Fibroblast of villous mesenchyme (primary cell): ENCODE data around the gene PARM1. TPM values are rescaled to one million over a fixed set of nuclear protein-coding genes. Genes with fewer than 3 reads are reported as not detected.

Source experiments
- DNase-seq: peaks from one replicate; pipeline ENCODE4 v3.0.0-alpha.2; 2010; ENCODE audit warnings: low read depth
- H3K4me3 ChIP-seq: 2 replicates; pipeline ENCODE4 v1.5.1; 2011; ENCODE audit warnings: low read depth, mild to moderate bottlenecking, low read length
- CTCF ChIP-seq: IDR thresholded peaks from 2 replicates; pipeline ENCODE4 v1.5.1; 2012; ENCODE audit warnings: low read depth, mild to moderate bottlenecking, low read length; ENCODE audit not compliant: insufficient read depth
- total RNA-seq: library from RNA; depleted of rRNA; stranded (reverse); fragments of >200 nt; gene quantifications from 2 replicates; pipeline ENCODE4 v1.2.3, GENCODE V29; 2012

PARM1 gene, protein sequence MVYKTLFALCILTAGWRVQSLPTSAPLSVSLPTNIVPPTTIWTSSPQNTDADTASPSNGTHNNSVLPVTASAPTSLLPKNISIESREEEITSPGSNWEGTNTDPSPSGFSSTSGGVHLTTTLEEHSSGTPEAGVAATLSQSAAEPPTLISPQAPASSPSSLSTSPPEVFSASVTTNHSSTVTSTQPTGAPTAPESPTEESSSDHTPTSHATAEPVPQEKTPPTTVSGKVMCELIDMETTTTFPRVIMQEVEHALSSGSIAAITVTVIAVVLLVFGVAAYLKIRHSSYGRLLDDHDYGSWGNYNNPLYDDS
- total RNA-seq = 0.86 and 1.3 TPM in 2 replicates

DNA sequence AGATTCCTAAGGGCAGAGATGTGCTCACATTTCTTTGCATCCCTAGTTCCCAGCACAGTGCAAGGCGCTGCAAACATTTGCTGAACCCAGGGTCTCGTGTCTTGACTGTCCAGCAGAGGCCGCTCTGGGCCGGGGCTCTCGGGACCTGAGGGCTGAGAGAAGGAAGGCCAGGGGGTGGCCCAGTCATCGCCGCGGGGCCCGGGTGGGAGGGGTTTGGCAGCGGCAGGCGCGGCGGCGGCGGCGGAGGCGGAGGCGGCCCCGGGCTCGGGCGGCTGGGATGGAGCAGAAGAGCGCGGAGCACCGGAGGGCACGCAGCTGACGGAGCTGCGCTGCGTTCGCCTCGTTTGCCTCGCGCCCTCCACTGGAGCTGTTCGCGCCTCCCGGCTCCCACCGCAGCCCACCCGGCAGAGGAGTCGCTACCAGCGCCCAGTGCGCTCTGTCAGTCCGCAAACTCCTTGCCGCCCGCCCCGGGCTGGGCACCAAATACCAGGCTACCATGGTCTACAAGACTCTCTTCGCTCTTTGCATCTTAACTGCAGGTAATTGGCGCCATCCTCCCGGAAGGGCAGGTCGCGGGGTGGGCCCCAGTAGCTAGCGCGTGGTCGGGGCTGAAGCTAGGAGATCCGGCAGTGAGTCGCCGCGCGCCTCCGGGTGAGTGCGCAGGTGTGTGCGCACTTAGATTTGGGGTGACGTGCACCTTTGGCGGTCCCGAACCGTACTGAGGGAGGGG, at the start of gene PARM1:
Gene PARM1 (plus strand): TSS at position 285 of the 730 bp plus-strand sequence. CDS start 212 bp downstream, at position 497.
- TF ChIP-seq CTCF = peak; percentile 72
- H3K4me3 ChIP-seq = peak within 1 kb of the TSS; percentile 63
- DNase-seq = peak; percentile 82

- DNase-seq = peak; percentile 9
- H3K4me3 ChIP-seq = no peak overlapping the region
- no peak for TF ChIP-seq CTCF
These were observed 48.6 kb upstream of the PARM1 start for GRCh38 chr4:74884266-74884665.

GRCh38 chr4:74886484-74886883, 46.4 kb upstream of the PARM1 start:
- no peak for TF ChIP-seq CTCF
- DNase-seq = peak; percentile 78
- no peak overlapping the region for H3K4me3 ChIP-seq

- no peak for TF ChIP-seq CTCF
- no peak overlapping the region for H3K4me3 ChIP-seq
- DNase-seq = no peak
These were observed 42.6 kb upstream of the PARM1 start for GRCh38 chr4:74890341-74890740.

GRCh38 chr4:74891037-74891436, 41.9 kb upstream of the PARM1 start:
- no peak for DNase-seq
- no peak overlapping the region for H3K4me3 ChIP-seq
- TF ChIP-seq CTCF = no peak

DNA sequence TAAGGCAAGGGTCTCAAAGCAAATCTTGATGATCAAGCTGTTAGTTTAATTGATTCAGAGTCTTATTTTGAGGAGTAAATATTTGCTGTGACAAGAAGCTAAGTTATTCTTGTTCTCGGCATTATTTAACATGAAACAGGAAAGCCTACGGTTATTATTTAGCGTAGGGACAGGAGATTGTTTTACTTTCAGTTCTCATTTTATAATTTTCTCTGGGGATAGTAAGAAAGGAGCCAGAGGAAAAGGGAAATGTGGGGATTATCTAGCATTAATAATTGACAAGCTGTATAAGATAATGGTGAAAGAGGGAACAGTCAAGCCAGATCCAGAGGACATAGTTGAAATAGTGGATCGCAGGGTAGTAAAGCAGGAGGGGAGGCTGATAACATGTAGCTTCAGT, 39.7 kb upstream of the PARM1 start:
- peak overlapping the region; percentile 22 for H3K4me3 ChIP-seq
- DNase-seq = no peak
- no peak for TF ChIP-seq CTCF

GRCh38 chr4:74896595-74896994, 36.3 kb upstream of the PARM1 start:
- H3K4me3 ChIP-seq = no peak overlapping the region
- DNase-seq = no peak
- TF ChIP-seq CTCF = no peak
